Loucy (cell line): ENCODE measurements around the gene TMPRSS11F.

Experiments
- H2AFZ ChIP-seq: fragments of 200-600 bp; sonication (generic); 2 replicates; pipeline ENCODE4 v1.6.0; 2016; ENCODE audit warnings: antibody characterized with exemption, mild to moderate bottlenecking, low read length, moderate library complexity
- H3F3A ChIP-seq: fragments of 200-600 bp; 2 replicates; pipeline ENCODE4 v1.6.0; 2016; ENCODE audit warnings: antibody characterized with exemption, low read depth, mild to moderate bottlenecking
- H3K27me3 ChIP-seq: fragments of 200-600 bp; sonication (generic); 2 replicates; pipeline ENCODE4 v1.6.1; 2014; ENCODE audit warnings: low read length, mild to moderate bottlenecking; ENCODE audit not compliant: insufficient read depth, poor library complexity, severe bottlenecking
- H3K36me3 ChIP-seq: fragments of 200-600 bp; sonication (generic); 2 replicates; pipeline ENCODE4 v1.6.1; 2016; ENCODE audit warnings: low read length; ENCODE audit not compliant: insufficient read depth
- H3K4me1 ChIP-seq: fragments of 200-600 bp; sonication (generic); 2 replicates; pipeline ENCODE4 v1.5.1; 2014; ENCODE audit warnings: low read length, mild to moderate bottlenecking; ENCODE audit not compliant: insufficient read depth, poor library complexity, severe bottlenecking
- H3K4me2 ChIP-seq: fragments of 200-600 bp; sonication (generic); 2 replicates; pipeline ENCODE4 v1.6.0; 2014; ENCODE audit warnings: antibody characterized with exemption, low read length, low read depth, mild to moderate bottlenecking; ENCODE audit not compliant: poor library complexity, severe bottlenecking
- H3K4me3 ChIP-seq: fragments of 200-600 bp; sonication (generic); 2 replicates; pipeline ENCODE4 v1.5.1; 2014; ENCODE audit warnings: low read length, mild to moderate bottlenecking, mixed read lengths; ENCODE audit not compliant: poor library complexity, severe bottlenecking
- H3K79me2 ChIP-seq: fragments of 200-600 bp; sonication (generic); 2 replicates; pipeline ENCODE4 v1.6.1; 2014; ENCODE audit warnings: low read length; ENCODE audit not compliant: insufficient read depth
- H3K9ac ChIP-seq: fragments of 200-600 bp; sonication (generic); 2 replicates; pipeline ENCODE4 v1.6.0; 2014; ENCODE audit warnings: mild to moderate bottlenecking, low read depth, low read length, moderate library complexity; ENCODE audit not compliant: poor library complexity, severe bottlenecking
- H3K9me2 ChIP-seq: fragments of 200-600 bp; sonication (generic); replicated peaks from 2 replicates; pipeline ENCODE4 v1.6.1; 2016; ENCODE audit warnings: low read depth, low read length, mixed read lengths
- H3K9me3 ChIP-seq: fragments of 200-600 bp; sonication (generic); 2 replicates; pipeline ENCODE4 v1.6.1; 2014; ENCODE audit warnings: mild to moderate bottlenecking, antibody characterized with exemption, low read length, low read depth; ENCODE audit not compliant: insufficient read depth
- H4K20me1 ChIP-seq: fragments of 200-600 bp; sonication (generic); 2 replicates; pipeline ENCODE4 v1.6.0; 2014; ENCODE audit warnings: antibody characterized with exemption, low read length, mild to moderate bottlenecking; ENCODE audit not compliant: insufficient read depth, poor library complexity, severe bottlenecking
- EZH2phosphoT487 ChIP-seq: fragments of 200-600 bp; IDR thresholded peaks from 2 replicates; pipeline ENCODE4 v1.6.1; 2018; ENCODE audit warnings: antibody characterized with exemption, mild to moderate bottlenecking, moderate library complexity, borderline replicate concordance
- TF ChIP-seq, protein P1 (sequence below): fragments of 200-600 bp; sonication (generic); conservative IDR thresholded peaks from 2 replicates; pipeline ENCODE4 v1.5.1; 2014; ENCODE audit warnings: mild to moderate bottlenecking, antibody characterized with exemption, low read length

Gene TMPRSS11F

DNA sequence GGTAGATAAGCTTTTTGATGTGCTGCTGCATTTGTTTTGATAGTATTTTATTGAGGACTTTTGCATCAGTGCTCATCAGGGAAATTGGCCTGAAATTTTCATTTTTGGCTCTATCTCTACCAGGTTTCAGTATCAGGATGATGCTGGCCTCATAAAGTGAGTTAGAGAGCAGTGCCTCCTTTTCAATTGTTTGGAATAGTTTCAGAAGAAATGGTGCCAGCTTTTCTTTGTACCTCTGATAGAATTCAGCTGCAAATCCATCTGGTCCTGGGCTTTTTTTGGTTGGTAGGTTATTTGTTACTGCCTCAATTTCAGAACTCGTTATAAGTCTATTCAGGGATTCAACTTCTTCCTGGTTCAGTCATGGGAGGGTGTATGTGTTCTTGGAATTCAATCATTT lies 15.6 kb upstream of the TMPRSS11F start:
- Histone ChIP-seq H2AFZ (no peak overlapping the region), H3K79me2 (no peaks in the 10 kb centered on the region), H3K9ac (no peak overlapping the region), H3K4me3 (no peak overlapping the region), H3K4me1 (no peaks in the 10 kb centered on the region), H3K36me3 (no peaks in the 10 kb centered on the region), H3K9me2 (no peaks in the 10 kb centered on the region), H3K27me3 (no peaks in the 10 kb centered on the region), H3F3A (no peaks in the 10 kb centered on the region), H3K9me3 (no peaks in the 10 kb centered on the region), H4K20me1 (no peaks in the 10 kb centered on the region), H3K4me2 (no peak overlapping the region)
- TF ChIP-seq, protein P1, sequence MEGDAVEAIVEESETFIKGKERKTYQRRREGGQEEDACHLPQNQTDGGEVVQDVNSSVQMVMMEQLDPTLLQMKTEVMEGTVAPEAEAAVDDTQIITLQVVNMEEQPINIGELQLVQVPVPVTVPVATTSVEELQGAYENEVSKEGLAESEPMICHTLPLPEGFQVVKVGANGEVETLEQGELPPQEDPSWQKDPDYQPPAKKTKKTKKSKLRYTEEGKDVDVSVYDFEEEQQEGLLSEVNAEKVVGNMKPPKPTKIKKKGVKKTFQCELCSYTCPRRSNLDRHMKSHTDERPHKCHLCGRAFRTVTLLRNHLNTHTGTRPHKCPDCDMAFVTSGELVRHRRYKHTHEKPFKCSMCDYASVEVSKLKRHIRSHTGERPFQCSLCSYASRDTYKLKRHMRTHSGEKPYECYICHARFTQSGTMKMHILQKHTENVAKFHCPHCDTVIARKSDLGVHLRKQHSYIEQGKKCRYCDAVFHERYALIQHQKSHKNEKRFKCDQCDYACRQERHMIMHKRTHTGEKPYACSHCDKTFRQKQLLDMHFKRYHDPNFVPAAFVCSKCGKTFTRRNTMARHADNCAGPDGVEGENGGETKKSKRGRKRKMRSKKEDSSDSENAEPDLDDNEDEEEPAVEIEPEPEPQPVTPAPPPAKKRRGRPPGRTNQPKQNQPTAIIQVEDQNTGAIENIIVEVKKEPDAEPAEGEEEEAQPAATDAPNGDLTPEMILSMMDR: no peak
- TF ChIP-seq EZH2phosphoT487: no peak

DNA sequence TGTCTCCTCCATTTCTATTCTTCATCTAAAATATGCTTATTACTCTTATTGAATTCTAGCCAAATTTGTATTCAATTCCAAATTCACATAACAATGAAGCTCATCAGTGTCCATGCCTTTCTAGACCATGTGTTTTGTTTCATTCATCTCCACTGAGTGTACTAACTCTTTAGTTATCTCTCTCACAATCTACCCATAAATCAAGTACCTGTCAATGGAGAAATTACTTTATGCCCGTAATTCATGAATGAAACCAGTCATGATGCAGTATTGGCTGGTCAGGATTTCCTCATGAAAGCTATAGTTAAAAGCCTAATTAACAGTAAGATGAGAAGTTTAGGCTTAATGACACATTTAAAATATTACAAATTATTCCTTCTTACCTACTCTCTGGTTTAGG lies 12.2 kb upstream of the TMPRSS11F start:
- Histone ChIP-seq H3K4me3 (no peak overlapping the region), H2AFZ (no peak overlapping the region), H4K20me1 (no peaks in the 10 kb centered on the region), H3K4me2 (no peak overlapping the region), H3F3A (no peaks in the 10 kb centered on the region), H3K9ac (no peak overlapping the region), H3K36me3 (no peaks in the 10 kb centered on the region), H3K27me3 (no peaks in the 10 kb centered on the region), H3K4me1 (no peaks in the 10 kb centered on the region), H3K79me2 (no peaks in the 10 kb centered on the region), H3K9me2 (no peaks in the 10 kb centered on the region), H3K9me3 (no peaks in the 10 kb centered on the region)
- TF ChIP-seq, protein P1: no peak
- TF ChIP-seq EZH2phosphoT487: no peak

DNA sequence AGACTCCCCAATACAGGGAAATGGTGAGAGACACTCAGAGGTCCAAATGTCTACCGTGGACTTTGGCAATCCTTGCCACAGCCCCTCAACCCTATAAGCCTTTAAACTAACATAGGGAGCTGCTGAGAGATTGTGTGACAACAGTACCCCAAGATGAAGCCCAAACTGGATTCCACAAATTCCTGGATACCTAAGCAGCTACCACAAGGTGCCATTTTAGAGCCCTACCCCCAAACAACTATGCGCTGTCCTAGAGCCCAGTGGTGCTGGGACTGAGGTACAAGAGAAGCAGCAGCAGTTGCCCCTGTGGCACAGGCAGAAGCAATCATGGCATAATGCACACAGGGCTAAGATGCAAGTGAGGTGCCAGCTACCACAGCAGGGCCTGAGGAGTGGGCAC lies 2.7 kb upstream of the TMPRSS11F start:
- Histone ChIP-seq H3K9ac (no peak overlapping the region), H3K9me2 (no peaks in the 10 kb centered on the region), H3K9me3 (no peaks in the 10 kb centered on the region), H3K27me3 (no peaks in the 10 kb centered on the region), H3K4me2 (no peak overlapping the region), H3F3A (no peaks in the 10 kb centered on the region), H3K36me3 (no peaks in the 10 kb centered on the region), H4K20me1 (no peaks in the 10 kb centered on the region), H3K79me2 (no peaks in the 10 kb centered on the region), H3K4me3 (no peak overlapping the region), H3K4me1 (no peaks in the 10 kb centered on the region), H2AFZ (no peak overlapping the region)
- TF ChIP-seq EZH2phosphoT487: no peak
- TF ChIP-seq, protein P1: no peak
